GM12878 (cell line): ENCODE measurements around the gene GPRC5B. TPM values are rescaled to one million over a fixed set of nuclear protein-coding genes. Genes with fewer than 3 reads are reported as not detected.

ENCODE experiments used
- ATAC-seq: fragments of 200-7000 bp; cut with Tn5 transposase; 3 replicates; pipeline ENCODE4 v1.9.1; 2020; ENCODE audit warnings: mild to moderate bottlenecking, moderate library complexity
- BruUV-seq: library from RNA; stranded (reverse); fragments of 400-500 nt; replicated peaks from 2 replicates; lab custom pipeline; 2021; lab: Mats Ljungman, UMichigan
- CTCF ChIA-PET: fragments of 300-600 bp; sonication (Branson Sonifier 250); formaldehyde crosslinking; extraction: SDS; loops from one replicate; lab custom pipeline; 2021; ENCODE audit warnings: inconsistent platforms; lab: Yijun Ruan, JAX
- POLR2A ChIA-PET: fragments of 350-600 bp; formaldehyde crosslinking; extraction: SDS; loops from one replicate; lab custom pipeline; 2021; ENCODE audit warnings: inconsistent platforms; lab: Charles Lee
- RAD21 ChIA-PET: fragments of 300-600 bp; sonication (Branson Sonifier 250); formaldehyde crosslinking; loops from one replicate; lab custom pipeline; 2023; ENCODE audit warnings: antibody characterized with exemption; ENCODE audit not compliant: unreplicated experiment; lab: Charles Lee
- SMC1A ChIA-PET: fragments of 300-600 bp; sonication (Branson Sonifier 250); formaldehyde crosslinking; loops from one replicate; lab custom pipeline; 2023; ENCODE audit not compliant: unreplicated experiment, uncharacterized antibody; lab: Charles Lee
- DNase-seq: peaks from one replicate; pipeline ENCODE4 v3.0.0-alpha.2; 2011; ENCODE audit warnings: low read depth, low spot score
- FAIRE-seq: peaks from 3 replicates; lab custom pipeline; 2011; peaks lifted over from hg19 to GRCh38; lab: Jason Lieb, UNC
- H2AFZ ChIP-seq: 2 replicates; pipeline ENCODE4 v1.6.0; 2011; ENCODE audit warnings: low read depth, low read length, control low read depth; ENCODE audit not compliant: control insufficient read depth
- H3K27ac ChIP-seq: 2 replicates; pipeline ENCODE4 v1.5.1; 2011; ENCODE audit warnings: control low read depth; ENCODE audit not compliant: control insufficient read depth, insufficient read depth
- H3K27me3 ChIP-seq, 2 experiments: replicated peaks in 1 of 2; 2 replicates each; pipeline versions ENCODE4 v1.6.0 to v1.6.1; 2011; ENCODE audit warnings: low read length in 1 of 2; ENCODE audit not compliant: control insufficient read depth in 2 of 2, insufficient read depth in 2 of 2
- H3K36me3 ChIP-seq, 2 experiments: 2 replicates each; pipeline ENCODE4 v1.5.1; 2011; ENCODE audit warnings: low read length in 1 of 2; ENCODE audit not compliant: control insufficient read depth in 2 of 2, insufficient read depth in 2 of 2
- H3K4me1 ChIP-seq: 2 replicates; pipeline ENCODE4 v1.6.1; 2011; ENCODE audit warnings: mild to moderate bottlenecking, low read length, moderate library complexity, mixed read lengths; ENCODE audit not compliant: control insufficient read depth, insufficient read depth
- H3K4me2 ChIP-seq: 2 replicates; pipeline ENCODE4 v1.6.0; 2011; ENCODE audit warnings: control low read depth; ENCODE audit not compliant: control insufficient read depth, insufficient read depth
- H3K4me3 ChIP-seq: fragments of 200-600 bp; sonication (generic); 2 replicates; pipeline ENCODE4 v1.5.1; 2016
- H3K79me2 ChIP-seq: 2 replicates; pipeline ENCODE4 v1.6.0; 2011; ENCODE audit warnings: low read length; ENCODE audit not compliant: control insufficient read depth, insufficient read depth
- H3K9ac ChIP-seq: 2 replicates; pipeline ENCODE4 v1.8.0; 2011; ENCODE audit warnings: low read length, control low read depth, mixed read lengths; ENCODE audit not compliant: control insufficient read depth, insufficient read depth
- H3K9me3 ChIP-seq: replicated peaks from 3 replicates; pipeline ENCODE4 v1.5.1; 2011; ENCODE audit warnings: mild to moderate bottlenecking, low read length; ENCODE audit not compliant: control insufficient read depth, insufficient read depth
- H4K20me1 ChIP-seq: 2 replicates; pipeline ENCODE4 v1.6.0; 2011; ENCODE audit not compliant: control insufficient read depth, insufficient read depth
- CREB1 ChIP-seq: IDR thresholded peaks from 2 replicates; pipeline ENCODE4 v1.6.1; 2012; ENCODE audit warnings: low read depth, mild to moderate bottlenecking, inconsistent platforms
- IKZF2 ChIP-seq, 2 experiments: fragments of 450-650 bp; IDR thresholded peaks; 2 replicates each; pipeline ENCODE4 v1.6.1; 2017; ENCODE audit warnings: mild to moderate bottlenecking in 2 of 2, moderate library complexity in 2 of 2
- JUND ChIP-seq: IDR thresholded peaks from 2 replicates; pipeline ENCODE4 v1.6.1; 2012; ENCODE audit warnings: low read depth, mild to moderate bottlenecking, low read length, improper control_type of control experiment, moderate library complexity
- MTA3 ChIP-seq: IDR thresholded peaks from 2 replicates; pipeline ENCODE4 v1.6.1; 2012; ENCODE audit warnings: low read length, inconsistent platforms, borderline replicate concordance
- NR2F1 ChIP-seq: fragments of 450-650 bp; conservative IDR thresholded peaks from 2 replicates; pipeline ENCODE4 v1.6.1; 2017; ENCODE audit warnings: mild to moderate bottlenecking
- PAX5 ChIP-seq: IDR thresholded peaks from 2 replicates; pipeline ENCODE4 v1.6.1; 2011; ENCODE audit warnings: low read depth, low read length, borderline replicate concordance
- RAD21 ChIP-seq: IDR thresholded peaks from 2 replicates; pipeline ENCODE4 v1.6.1; 2011; ENCODE audit warnings: mild to moderate bottlenecking, low read depth, low read length, moderate library complexity; ENCODE audit not compliant: insufficient read depth
- SMC3 ChIP-seq: IDR thresholded peaks from 2 replicates; pipeline ENCODE4 v1.6.1; 2011; ENCODE audit warnings: low read length, improper control_type of control experiment, borderline replicate concordance
- SPI1 ChIP-seq: IDR thresholded peaks from 2 replicates; pipeline ENCODE4 v1.6.1; 2011; ENCODE audit warnings: low read depth, mild to moderate bottlenecking, low read length, moderate library complexity, borderline replicate concordance; ENCODE audit not compliant: insufficient read depth
- WGBS: methylation state at CpG from one replicate; pipeline ENCODE4 v1.1.6; 2016; ENCODE audit warnings: low lambda C conversion rate; ENCODE audit not compliant: insufficient replicate concordance, insufficient coverage; ENCODE audit errors: missing lambda C conversion rate; 5-methylcytosine and 5-hydroxymethylcytosine counted together
- in situ Hi-C: fragments of 300-500 bp; cut with MboI; formaldehyde crosslinking; loops from 9 replicates; pipeline ENCODE4 v1.14.3; 2018; ENCODE audit warnings: mixed read lengths
- intact Hi-C: fragments of 100-400 bp; cut with micrococcal nuclease; formaldehyde crosslinking; loops from one replicate; pipeline ENCODE4 v1.14.2; 2022; ENCODE audit not compliant: unreplicated experiment
- polyA plus RNA-seq, 11 experiments: library from polyadenylated mRNA; depleted of rRNA in 4 of 11; unstranded in 6 of 11; stranded (reverse) in 5 of 11; fragments of >200 nt; fragmentation: Nextera tagmentation in 4 of 11; fragmentation: Illumina TruSeq in 1 of 11; extraction: Ambion mirVana in 4 of 11; extraction: Trizol in 1 of 11; gene quantifications; 1 replicate in 1 of 11; 2 replicates in 10 of 11; pipeline versions ENCODE4 v1.2.1 to v1.2.3, GENCODE V29; 2011 to 2016; ENCODE audit warnings: inconsistent platforms in 2 of 11, missing spikeins in 2 of 11, low read depth in 1 of 11
- total RNA-seq, 4 experiments: library from RNA; depleted of rRNA in 3 of 4; stranded (reverse); fragments of >200 nt in 3 of 4; fragmentation: Illumina TruSeq in 1 of 4; extraction: Trizol in 1 of 4; gene quantifications; 2 replicates each; pipeline versions ENCODE4 v1.2.1 to v1.2.3, GENCODE V29; 2013 to 2021
- TF ChIP-seq, protein P1 (sequence below): IDR thresholded peaks from 2 replicates; pipeline ENCODE4 v1.6.1; 2012; ENCODE audit warnings: improper control_type of control experiment, low read depth, low read length; ENCODE audit not compliant: insufficient replicate concordance
- TF ChIP-seq, protein P2 (sequence below): IDR thresholded peaks from 2 replicates; pipeline ENCODE4 v1.6.1; 2011; ENCODE audit warnings: borderline replicate concordance, low read depth, mild to moderate bottlenecking, moderate library complexity, low read length; ENCODE audit not compliant: insufficient read depth, poor library complexity, severe bottlenecking
- TF ChIP-seq, protein P3 (sequence below): fragments of 450-650 bp; IDR thresholded peaks from 2 replicates; pipeline ENCODE4 v1.6.1; 2017; ENCODE audit warnings: mild to moderate bottlenecking, moderate library complexity

GPRC5B gene
- total and polyA plus RNA-seq, 10 of the 15 experiments (the other 5 are each of a cell fraction or from before 2014, with no cell fraction given) = 0.01 to 0.42 (median 0.15) TPM; not detected in 2

DNA sequence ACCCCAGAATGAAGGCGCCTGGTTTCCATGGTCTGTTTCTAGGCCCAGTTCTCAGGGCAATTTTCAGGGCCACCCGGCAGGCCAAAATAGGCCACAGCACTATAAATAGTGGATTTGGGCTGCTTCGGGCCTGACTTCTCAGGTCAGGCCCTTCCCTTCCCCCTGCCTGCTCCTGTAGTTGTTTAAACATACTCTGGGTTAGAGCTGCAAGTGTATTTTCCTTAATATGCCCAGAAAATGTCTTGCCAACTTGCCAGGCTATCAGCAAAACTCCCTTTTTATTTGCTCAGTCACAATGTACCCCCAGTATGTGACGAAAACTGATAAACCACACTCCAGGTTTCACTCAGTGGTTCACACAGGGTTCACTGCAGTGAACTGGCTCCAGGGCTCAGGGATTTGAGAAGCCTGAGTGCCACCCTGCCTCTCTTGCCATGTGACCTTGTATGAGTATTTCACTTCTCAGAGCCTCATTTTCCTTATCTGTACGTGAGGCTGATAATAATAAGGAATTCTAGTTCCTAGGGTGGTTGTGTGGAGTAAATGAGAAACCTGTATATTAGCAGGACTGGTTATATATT is 76.5 kb downstream of the GPRC5B start:
- 28% methylated on average over 5 of the region's 5 CpGs for WGBS
- Histone ChIP-seq H3K4me2 (no peak overlapping the region), H4K20me1 (no peaks in the 10 kb centered on the region), H3K27ac (no peak overlapping the region), H3K4me3 (no peak overlapping the region), H2AFZ (no peak overlapping the region), H3K9me3 (peaks cover 4% of the 10 kb centered on the region; the same call in 1 of the 3 replicates), H3K79me2 (no peaks in the 10 kb centered on the region), H3K9ac (no peak overlapping the region), H3K36me3 (no peaks in the 10 kb centered on the region), H3K27me3 (no peaks in the 10 kb centered on the region), H3K4me1 (peaks cover 4% of the 10 kb centered on the region; the same call in 1 of the 2 replicates)
- DNase-seq (peak; percentile 49), FAIRE-seq (no peak), ATAC-seq (peak; percentile 98)
- no TSS peak for BruUV-seq
- ChIA-PET CTCF (no interaction called here), POLR2A (interaction anchor here (0.6 kb wide), 1 partner anchor 17 kb away, joined by 4 read pairs; no protein-coding TSS in a partner anchor), SMC1A (interaction anchor here (0.7 kb wide), 1 partner anchor 23 kb away, joined by 3 read pairs; no protein-coding TSS in a partner anchor), RAD21 (interaction anchor here (0.9 kb wide), 1 partner anchor 33 kb away, joined by 5 read pairs; no protein-coding TSS in a partner anchor)
- in situ Hi-C loops = no loop called here
- intact Hi-C loops = loop anchor here (10.0 kb wide), 1 partner anchor 47 kb away; no protein-coding TSS in a partner anchor
- TF ChIP-seq RAD21 (no peak), NR2F1 (peak; percentile 53; the same call in 1 of the 2 replicates), SMC3 (no peak), MTA3 (no peak), CREB1 (no peak), IKZF2 (IDR thresholded peaks at IDR 0.05) (peak; percentile 69 to 76), JUND (no peak), PAX5 (0 out of 2 replicates have a peak, but pooled peaks have one; percentile 10), SPI1 (no peak)
- TF ChIP-seq, protein P1, sequence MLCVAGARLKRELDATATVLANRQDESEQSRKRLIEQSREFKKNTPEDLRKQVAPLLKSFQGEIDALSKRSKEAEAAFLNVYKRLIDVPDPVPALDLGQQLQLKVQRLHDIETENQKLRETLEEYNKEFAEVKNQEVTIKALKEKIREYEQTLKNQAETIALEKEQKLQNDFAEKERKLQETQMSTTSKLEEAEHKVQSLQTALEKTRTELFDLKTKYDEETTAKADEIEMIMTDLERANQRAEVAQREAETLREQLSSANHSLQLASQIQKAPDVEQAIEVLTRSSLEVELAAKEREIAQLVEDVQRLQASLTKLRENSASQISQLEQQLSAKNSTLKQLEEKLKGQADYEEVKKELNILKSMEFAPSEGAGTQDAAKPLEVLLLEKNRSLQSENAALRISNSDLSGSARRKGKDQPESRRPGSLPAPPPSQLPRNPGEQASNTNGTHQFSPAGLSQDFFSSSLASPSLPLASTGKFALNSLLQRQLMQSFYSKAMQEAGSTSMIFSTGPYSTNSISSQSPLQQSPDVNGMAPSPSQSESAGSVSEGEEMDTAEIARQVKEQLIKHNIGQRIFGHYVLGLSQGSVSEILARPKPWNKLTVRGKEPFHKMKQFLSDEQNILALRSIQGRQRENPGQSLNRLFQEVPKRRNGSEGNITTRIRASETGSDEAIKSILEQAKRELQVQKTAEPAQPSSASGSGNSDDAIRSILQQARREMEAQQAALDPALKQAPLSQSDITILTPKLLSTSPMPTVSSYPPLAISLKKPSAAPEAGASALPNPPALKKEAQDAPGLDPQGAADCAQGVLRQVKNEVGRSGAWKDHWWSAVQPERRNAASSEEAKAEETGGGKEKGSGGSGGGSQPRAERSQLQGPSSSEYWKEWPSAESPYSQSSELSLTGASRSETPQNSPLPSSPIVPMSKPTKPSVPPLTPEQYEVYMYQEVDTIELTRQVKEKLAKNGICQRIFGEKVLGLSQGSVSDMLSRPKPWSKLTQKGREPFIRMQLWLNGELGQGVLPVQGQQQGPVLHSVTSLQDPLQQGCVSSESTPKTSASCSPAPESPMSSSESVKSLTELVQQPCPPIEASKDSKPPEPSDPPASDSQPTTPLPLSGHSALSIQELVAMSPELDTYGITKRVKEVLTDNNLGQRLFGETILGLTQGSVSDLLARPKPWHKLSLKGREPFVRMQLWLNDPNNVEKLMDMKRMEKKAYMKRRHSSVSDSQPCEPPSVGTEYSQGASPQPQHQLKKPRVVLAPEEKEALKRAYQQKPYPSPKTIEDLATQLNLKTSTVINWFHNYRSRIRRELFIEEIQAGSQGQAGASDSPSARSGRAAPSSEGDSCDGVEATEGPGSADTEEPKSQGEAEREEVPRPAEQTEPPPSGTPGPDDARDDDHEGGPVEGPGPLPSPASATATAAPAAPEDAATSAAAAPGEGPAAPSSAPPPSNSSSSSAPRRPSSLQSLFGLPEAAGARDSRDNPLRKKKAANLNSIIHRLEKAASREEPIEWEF = no peak
- TF ChIP-seq, protein P2, sequence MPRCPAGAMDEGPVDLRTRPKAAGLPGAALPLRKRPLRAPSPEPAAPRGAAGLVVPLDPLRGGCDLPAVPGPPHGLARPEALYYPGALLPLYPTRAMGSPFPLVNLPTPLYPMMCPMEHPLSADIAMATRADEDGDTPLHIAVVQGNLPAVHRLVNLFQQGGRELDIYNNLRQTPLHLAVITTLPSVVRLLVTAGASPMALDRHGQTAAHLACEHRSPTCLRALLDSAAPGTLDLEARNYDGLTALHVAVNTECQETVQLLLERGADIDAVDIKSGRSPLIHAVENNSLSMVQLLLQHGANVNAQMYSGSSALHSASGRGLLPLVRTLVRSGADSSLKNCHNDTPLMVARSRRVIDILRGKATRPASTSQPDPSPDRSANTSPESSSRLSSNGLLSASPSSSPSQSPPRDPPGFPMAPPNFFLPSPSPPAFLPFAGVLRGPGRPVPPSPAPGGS = no peak
- TF ChIP-seq, protein P3, sequence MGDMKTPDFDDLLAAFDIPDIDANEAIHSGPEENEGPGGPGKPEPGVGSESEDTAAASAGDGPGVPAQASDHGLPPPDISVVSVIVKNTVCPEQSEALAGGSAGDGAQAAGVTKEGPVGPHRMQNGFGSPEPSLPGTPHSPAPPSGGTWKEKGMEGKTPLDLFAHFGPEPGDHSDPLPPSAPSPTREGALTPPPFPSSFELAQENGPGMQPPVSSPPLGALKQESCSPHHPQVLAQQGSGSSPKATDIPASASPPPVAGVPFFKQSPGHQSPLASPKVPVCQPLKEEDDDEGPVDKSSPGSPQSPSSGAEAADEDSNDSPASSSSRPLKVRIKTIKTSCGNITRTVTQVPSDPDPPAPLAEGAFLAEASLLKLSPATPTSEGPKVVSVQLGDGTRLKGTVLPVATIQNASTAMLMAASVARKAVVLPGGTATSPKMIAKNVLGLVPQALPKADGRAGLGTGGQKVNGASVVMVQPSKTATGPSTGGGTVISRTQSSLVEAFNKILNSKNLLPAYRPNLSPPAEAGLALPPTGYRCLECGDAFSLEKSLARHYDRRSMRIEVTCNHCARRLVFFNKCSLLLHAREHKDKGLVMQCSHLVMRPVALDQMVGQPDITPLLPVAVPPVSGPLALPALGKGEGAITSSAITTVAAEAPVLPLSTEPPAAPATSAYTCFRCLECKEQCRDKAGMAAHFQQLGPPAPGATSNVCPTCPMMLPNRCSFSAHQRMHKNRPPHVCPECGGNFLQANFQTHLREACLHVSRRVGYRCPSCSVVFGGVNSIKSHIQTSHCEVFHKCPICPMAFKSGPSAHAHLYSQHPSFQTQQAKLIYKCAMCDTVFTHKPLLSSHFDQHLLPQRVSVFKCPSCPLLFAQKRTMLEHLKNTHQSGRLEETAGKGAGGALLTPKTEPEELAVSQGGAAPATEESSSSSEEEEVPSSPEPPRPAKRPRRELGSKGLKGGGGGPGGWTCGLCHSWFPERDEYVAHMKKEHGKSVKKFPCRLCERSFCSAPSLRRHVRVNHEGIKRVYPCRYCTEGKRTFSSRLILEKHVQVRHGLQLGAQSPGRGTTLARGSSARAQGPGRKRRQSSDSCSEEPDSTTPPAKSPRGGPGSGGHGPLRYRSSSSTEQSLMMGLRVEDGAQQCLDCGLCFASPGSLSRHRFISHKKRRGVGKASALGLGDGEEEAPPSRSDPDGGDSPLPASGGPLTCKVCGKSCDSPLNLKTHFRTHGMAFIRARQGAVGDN = peak; percentile 52; the same call in 1 of the 2 replicates
